ENCODE measurements around the gene SLFN11.
A peak's percentile ranks its signal among the peaks of the same experiment; 100 is the strongest.
"Not testable (repeated sequence)": the region's sequence is repeated elsewhere in the genome, so short reads cannot be mapped to it uniquely, and the experiment has no call there.

SLFN11 gene

GRCh38 chr17:35359398-35359797 is 14.0 kb downstream of the SLFN11 start:
- no peak for DNase-seq

- no peak for DNase-seq
Measured at GRCh38 chr17:35352284-35352683, 21.1 kb downstream of the SLFN11 start.

DNA sequence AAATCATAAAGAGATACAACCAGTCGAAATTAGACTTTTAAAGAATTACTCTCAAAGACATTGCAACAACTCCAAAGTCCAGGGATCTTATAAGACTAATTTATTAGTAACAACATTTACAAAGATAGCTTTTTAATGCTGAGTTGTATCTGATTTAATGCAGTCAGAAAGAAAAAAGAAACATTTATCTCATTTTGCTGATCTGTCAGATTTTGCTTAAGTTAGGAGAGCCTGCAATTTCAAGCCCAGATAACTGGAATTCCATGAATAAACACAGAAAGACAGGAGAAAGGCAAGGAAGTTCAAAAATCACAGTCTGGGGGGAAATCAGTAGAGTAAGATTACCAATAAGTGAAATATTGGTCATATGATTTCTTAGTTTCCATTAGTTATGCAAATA is 22.9 kb downstream of the SLFN11 start:
- DNase-seq: no peak

- no peak for DNase-seq
Measured at GRCh38 chr17:35345926-35346771, 27.3 kb downstream of the SLFN11 start.

DNA sequence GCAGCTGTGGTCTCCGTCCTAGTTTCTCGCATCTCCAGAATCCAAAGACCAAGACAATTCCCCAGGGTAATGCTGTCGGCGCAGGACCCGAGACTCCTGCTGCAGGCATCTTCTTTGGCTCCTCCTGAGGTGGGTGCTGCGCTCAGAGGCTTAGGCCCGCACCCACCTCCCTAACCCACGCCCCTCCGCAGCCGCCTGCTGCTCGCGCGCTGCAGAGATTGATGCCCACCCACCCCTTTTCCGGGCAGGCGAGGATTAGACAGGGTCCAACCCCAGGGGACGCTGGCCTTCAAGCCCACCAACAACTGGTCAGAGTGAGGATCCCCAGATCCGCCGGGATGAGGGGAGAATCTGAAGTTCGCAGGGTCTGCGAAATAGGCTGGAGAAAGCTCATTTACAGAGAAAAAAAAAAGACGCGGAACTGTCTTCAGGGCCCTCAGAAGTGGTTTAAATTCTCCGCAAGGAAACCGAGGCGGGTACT is 27.9 kb downstream of the SLFN11 start:
- no peak for DNase-seq

- no peak for DNase-seq
Measured at GRCh38 chr17:35344262-35344661, 29.2 kb downstream of the SLFN11 start.

- no peak for DNase-seq
Measured at GRCh38 chr17:35342276-35342675, 31.1 kb downstream of the SLFN11 start.

DNA sequence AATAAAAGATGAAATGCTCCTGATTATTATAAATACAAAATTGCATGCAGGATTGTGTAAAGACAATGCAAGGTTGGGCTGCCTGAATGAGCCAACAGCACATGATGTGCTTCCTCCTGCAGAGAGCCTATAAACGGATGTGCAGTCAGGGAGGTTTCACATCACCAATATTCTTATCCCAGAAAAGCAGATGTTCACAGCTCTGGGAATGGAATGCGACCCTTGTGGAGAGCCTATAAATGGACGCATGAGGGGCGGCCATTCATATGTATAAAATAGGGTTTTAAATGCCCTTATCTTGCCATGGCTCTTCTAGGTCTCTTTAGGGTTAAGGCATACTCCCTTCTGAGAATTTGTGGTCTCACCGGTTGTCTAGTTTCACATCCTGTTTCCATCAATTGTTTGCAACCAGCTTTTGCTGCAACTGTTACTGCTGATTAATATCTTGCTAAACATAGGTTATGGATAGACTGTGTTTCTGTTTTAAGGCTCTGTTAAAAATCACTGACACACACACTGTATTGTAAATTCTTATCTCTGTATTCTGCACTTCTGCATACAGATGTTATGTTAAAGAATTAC is 31.9 kb downstream of the SLFN11 start:
- no peak for DNase-seq

- DNase-seq: no peak
Measured at GRCh38 chr17:35338230-35338629, 35.2 kb downstream of the SLFN11 start.

GRCh38 chr17:35337364-35337763 is 36.1 kb downstream of the SLFN11 start:
- DNase-seq: no peak

DNA sequence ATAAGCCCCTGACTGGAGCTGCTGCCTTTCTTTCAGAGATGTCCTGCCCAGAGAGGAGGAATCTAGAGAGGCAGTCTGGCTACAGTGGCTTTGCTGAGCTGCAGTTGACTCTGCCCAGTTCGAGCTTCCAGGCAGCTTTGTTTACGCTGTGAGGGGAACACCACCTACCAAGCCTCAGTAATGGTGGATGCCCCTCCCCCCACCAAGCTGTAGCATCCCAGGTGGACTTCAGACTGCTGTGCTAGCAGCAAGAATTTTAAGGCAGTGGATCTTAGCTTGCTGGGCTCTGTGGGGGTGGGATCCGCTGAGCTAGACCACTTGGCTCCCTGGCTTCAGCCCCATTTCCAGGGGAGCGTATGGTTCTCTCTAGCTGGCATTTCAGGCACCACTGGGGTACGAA is 39.8 kb downstream of the SLFN11 start:
- not testable (repeated sequence) for DNase-seq

GRCh38 chr17:35322749-35323148 is 50.7 kb downstream of the SLFN11 start:
- DNase-seq: no peak

- DNase-seq: no peak
Measured at GRCh38 chr17:35315971-35316370, 57.5 kb downstream of the SLFN11 start.

GRCh38 chr17:35315283-35315682 is 58.1 kb downstream of the SLFN11 start:
- DNase-seq: no peak

GRCh38 chr17:35314415-35315216 is 58.8 kb downstream of the SLFN11 start:
- no peak for DNase-seq

DNA sequence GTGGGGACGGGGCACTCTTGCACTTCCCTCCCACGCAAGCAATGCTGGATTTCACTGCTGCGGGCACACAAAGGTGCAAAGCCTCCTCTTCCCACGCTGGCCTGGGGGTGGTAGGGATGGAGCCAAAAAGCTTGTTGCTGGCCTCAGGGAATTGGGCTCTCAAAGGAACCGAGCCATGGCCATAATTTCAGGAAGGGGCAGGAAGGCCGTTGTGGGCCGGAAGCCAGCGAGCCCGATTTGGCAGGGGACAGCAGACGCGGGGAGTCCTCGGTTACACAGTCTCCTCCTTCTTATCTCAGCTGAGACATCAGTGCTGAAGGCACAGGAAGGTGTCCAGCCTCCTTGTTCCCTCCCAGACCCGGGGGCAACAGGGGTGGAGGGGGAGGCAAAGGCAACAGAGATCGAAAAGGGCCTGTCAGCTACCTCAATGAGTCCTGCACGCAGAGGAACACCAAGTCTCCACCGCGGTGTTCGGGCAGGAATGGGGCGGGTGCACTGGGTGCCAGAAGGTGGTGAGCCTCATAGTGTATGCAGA is 59.5 kb downstream of the SLFN11 start:
- DNase-seq: peak; percentile 2 to 3

DNA sequence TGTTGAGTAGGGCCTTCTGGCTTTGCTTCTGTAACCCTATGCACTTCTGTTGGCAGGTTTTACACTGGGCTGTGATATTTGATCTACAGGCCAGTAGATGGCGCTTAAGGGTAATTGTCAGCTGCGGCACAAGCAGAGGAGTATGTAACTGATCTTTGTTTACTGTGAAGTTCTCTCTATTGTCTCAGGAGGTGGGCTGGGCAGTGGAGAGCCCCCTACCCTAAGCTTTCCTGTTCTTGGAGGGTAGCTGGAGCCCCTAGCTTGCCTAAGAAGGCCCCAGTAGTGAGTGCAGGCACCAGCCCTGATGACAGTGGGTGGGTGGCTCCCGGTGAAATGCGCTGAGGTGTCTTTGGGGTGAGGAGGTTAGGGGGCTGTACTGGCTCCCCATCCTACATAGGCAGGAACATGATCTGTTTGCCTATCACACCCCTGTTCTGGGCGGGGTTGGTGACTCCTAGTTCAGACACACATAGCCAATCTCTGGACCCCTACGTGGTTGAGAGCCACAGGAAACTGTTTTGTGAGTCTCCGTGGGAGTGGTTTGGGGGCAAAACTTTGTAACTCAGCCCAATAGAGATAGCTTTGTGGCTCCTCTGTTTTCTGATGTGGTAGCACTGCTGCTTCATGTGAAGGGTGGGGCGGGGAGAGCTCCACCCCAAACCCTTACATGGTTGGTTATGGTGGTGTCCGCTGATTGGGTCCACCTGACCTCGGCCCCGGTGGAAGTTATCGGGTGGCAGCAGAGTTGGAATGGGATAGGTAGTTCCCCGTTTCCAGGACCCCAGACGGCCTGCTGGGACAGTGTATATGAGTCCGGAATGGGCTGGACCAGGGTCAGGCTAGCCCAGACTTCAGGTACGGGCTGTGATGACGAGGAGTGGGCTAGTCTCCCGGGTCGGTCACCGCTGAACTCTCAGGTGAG is 60.4 kb downstream of the SLFN11 start:
- DNase-seq: peak; percentile 34 to 79

DNA sequence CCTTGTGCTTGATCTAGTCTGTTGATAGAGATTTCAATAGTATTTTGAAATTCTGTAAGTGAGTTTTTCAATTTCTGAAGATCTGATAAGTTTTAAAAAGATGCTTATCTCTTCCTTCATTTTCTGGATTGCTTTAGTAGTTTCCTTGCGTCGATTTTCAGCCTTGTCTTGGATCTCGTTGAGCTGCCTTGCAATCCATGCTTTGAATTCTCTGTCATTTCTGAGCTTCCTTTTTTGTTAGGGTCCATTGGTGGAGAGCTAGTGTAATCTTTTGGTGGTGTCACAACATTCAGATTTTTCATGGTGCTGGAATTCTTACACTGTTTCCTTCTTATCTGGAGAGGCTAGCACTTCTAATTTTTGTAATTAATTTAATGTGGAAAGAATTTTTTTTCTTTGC is 61.1 kb downstream of the SLFN11 start:
- no peak for DNase-seq

DNA sequence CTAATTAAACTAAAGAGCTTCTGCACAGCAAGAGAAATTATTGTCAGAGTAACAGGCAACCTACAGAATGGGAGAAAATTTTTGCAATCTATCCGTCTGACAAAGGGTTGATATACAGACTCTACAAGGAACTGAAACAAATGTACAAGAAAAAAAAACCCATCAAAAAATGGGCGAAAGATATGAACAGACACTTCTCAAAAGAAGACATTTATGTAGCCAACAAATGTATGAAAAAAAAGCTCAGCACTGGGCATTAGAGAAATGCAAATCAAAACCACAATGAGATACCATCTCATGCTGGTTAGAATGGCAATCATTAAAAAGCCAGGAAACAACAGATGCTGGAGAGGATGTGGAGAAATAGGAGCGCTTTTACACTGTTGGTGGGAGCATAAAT is 64.1 kb downstream of the SLFN11 start:
- DNase-seq: not testable (repeated sequence)

Data from stimulated activated CD4-positive, alpha-beta T cell treated with anti-CD3 and anti-CD28 coated beads, Interleukin-4, amount 100 ng/mL, for 4 hours (primary cell).